Right cardiac atrium (tissue), 5 donors: ENCODE results near the gene CD4. TPM values are rescaled to one million over a fixed set of nuclear protein-coding genes. Genes with fewer than 3 reads are reported as not detected.

ENCODE experiments used
- polyA plus RNA-seq: library from polyadenylated mRNA; stranded (reverse); fragments of 200-250 nt; gene quantifications from one replicate; pipeline ENCODE4 v1.2.3, GENCODE V29; 2013
- total RNA-seq, 4 donors: library from RNA; stranded (reverse); fragmentation: NEBNext Ultra II Directional; extraction: Animal tissue kit (Norgen Biotek cat#: 25700); gene quantifications; one replicate each; pipeline ENCODE4 v1.2.1, GENCODE V29; 2021
- donor health status: healthy with polysubstance abuse.
- donor health status: DM: no; HTN: yes; CAD: no.
- donor health status: DM: no; HTN: no; CAD: no.
- donor health status: DM: no; HTN: yes; CAD: no; lungs with severe emphysema.
- donor health status: DM: yes; HTN: yes; CAD: no.

The CD4 gene
- total and polyA plus RNA-seq, 5 donors, result 2.5 to 15.4 (median 12.8) TPM

Other genes with a start within 250 kb of the CD4 start
- gene IFFO1, start 233.5 kb upstream of the CD4 start, total RNA-seq, result 10 to 100 TPM; 15.1 to 23.6 (median 19.1) TPM
- 15.7 TPM for gene IFFO1, start 233.5 kb upstream of the CD4 start, polyA plus RNA-seq
- gene NOP2, start 221.2 kb upstream of the CD4 start, total RNA-seq, result 10 to 100 TPM; 15.1 to 27.5 (median 16.5) TPM
- gene NOP2, start 221.2 kb upstream of the CD4 start, polyA plus RNA-seq, result 9.6 TPM
- gene CHD4, start 182.1 kb upstream of the CD4 start, total RNA-seq, result 100 to 1,000 TPM; 138 to 165 (median 153) TPM
- 142 TPM for gene CHD4, start 182.1 kb upstream of the CD4 start, polyA plus RNA-seq
- 1 to 10 TPM; 1.1 to 2.6 (median 2.0) TPM for gene LPAR5, start 153.6 kb upstream of the CD4 start, total RNA-seq
- gene LPAR5, start 153.6 kb upstream of the CD4 start, polyA plus RNA-seq, result 0.86 TPM
- 1 to 10 TPM; 1.0 to 2.1 (median 1.1) TPM for gene ACRBP, start 142.1 kb upstream of the CD4 start, total RNA-seq
- 0.50 TPM for gene ACRBP, start 142.1 kb upstream of the CD4 start, polyA plus RNA-seq
- 10 to 100 TPM; 18.3 to 31.2 (median 30.2) TPM for gene ING4, start 126.4 kb upstream of the CD4 start, total RNA-seq
- gene ING4, start 126.4 kb upstream of the CD4 start, polyA plus RNA-seq, result 27.0 TPM
- gene ZNF384, start 100.2 kb upstream of the CD4 start, total RNA-seq, result 10 to 100 TPM; 32.9 to 35.0 (median 33.8) TPM
- 23.5 TPM for gene ZNF384, start 100.2 kb upstream of the CD4 start, polyA plus RNA-seq
- under 1 TPM in 3 of 4 donors, not detected in 1; 0.29 to 0.99 (median 0.80) TPM for gene PIANP, start 88.7 kb upstream of the CD4 start, total RNA-seq
- 0.18 TPM for gene PIANP, start 88.7 kb upstream of the CD4 start, polyA plus RNA-seq
- 10 to 100 TPM; 60.3 to 71.0 (median 65.9) TPM for gene COPS7A, start 65.5 kb upstream of the CD4 start, total RNA-seq
- gene COPS7A, start 65.5 kb upstream of the CD4 start, polyA plus RNA-seq, result 71.8 TPM
- 100 to 1,000 TPM; 123 to 135 (median 130) TPM for gene MLF2, start 36.4 kb upstream of the CD4 start, total RNA-seq
- 146 TPM for gene MLF2, start 36.4 kb upstream of the CD4 start, polyA plus RNA-seq
- 100 to 1,000 TPM; 116 to 161 (median 149) TPM for gene PTMS, start 23.2 kb upstream of the CD4 start, total RNA-seq
- gene PTMS, start 23.2 kb upstream of the CD4 start, polyA plus RNA-seq, result 244 TPM
- 1 to 10 TPM in 2 of 4 donors, under 1 TPM in 2; 0.28 to 1.1 (median 0.76) TPM for gene LAG3, start 17.0 kb upstream of the CD4 start, total RNA-seq
- 0.57 TPM for gene LAG3, start 17.0 kb upstream of the CD4 start, polyA plus RNA-seq
- 10 to 100 TPM in 1 of 4 donors, 1 to 10 TPM in 3; 6.8 to 10.9 (median 8.3) TPM for gene GPR162, start 32.3 kb downstream of the CD4 start, total RNA-seq
- 6.8 TPM for gene GPR162, start 32.3 kb downstream of the CD4 start, polyA plus RNA-seq
- gene P3H3, start 38.9 kb downstream of the CD4 start, total RNA-seq, result 10 to 100 TPM; 15.8 to 25.6 (median 21.1) TPM
- 17.7 TPM for gene P3H3, start 38.9 kb downstream of the CD4 start, polyA plus RNA-seq
- gene GNB3, start 51.4 kb downstream of the CD4 start, total RNA-seq, result 1 to 10 TPM; 2.9 to 7.8 (median 4.0) TPM
- 3.1 TPM for gene GNB3, start 51.4 kb downstream of the CD4 start, polyA plus RNA-seq
- gene CDCA3, start 61.8 kb downstream of the CD4 start, total RNA-seq, result 1 to 10 TPM in 3 of 4 donors, not detected in 1; 1.2 to 1.8 (median 1.2) TPM
- 0.50 TPM for gene CDCA3, start 61.8 kb downstream of the CD4 start, polyA plus RNA-seq
- 10 to 100 TPM; 59.2 to 74.6 (median 71.0) TPM for gene USP5, start 62.6 kb downstream of the CD4 start, total RNA-seq
- gene USP5, start 62.6 kb downstream of the CD4 start, polyA plus RNA-seq, result 29.4 TPM
- gene TPI1, start 78.0 kb downstream of the CD4 start, total RNA-seq, result 100 to 1,000 TPM; 707 to 793 (median 721) TPM
- 872 TPM for gene TPI1, start 78.0 kb downstream of the CD4 start, polyA plus RNA-seq
- gene SPSB2, start 83.8 kb downstream of the CD4 start, total RNA-seq, result 1 to 10 TPM; 2.5 to 4.2 (median 3.5) TPM
- gene SPSB2, start 83.8 kb downstream of the CD4 start, polyA plus RNA-seq, result 4.6 TPM
- gene LRRC23, start 115.3 kb downstream of the CD4 start, total RNA-seq, result 10 to 100 TPM; 11.4 to 13.9 (median 12.1) TPM
- gene LRRC23, start 115.3 kb downstream of the CD4 start, polyA plus RNA-seq, result 15.0 TPM
- 10 to 100 TPM; 29.6 to 42.1 (median 35.8) TPM for gene ENO2, start 125.1 kb downstream of the CD4 start, total RNA-seq
- gene ENO2, start 125.1 kb downstream of the CD4 start, polyA plus RNA-seq, result 17.8 TPM
- gene ATN1, start 138.4 kb downstream of the CD4 start, total RNA-seq, result 10 to 100 TPM; 85.3 to 89.3 (median 88.6) TPM
- 70.1 TPM for gene ATN1, start 138.4 kb downstream of the CD4 start, polyA plus RNA-seq
- not detected for gene RNU7-1, start 154.3 kb downstream of the CD4 start, total RNA-seq
- not detected for gene RNU7-1, start 154.3 kb downstream of the CD4 start, polyA plus RNA-seq
- gene C12orf57, start 154.5 kb downstream of the CD4 start, total RNA-seq, result 100 to 1,000 TPM; 262 to 339 (median 272) TPM
- gene C12orf57, start 154.5 kb downstream of the CD4 start, polyA plus RNA-seq, result 441 TPM
- gene PTPN6, start 161.8 kb downstream of the CD4 start, total RNA-seq, result 10 to 100 TPM in 2 of 4 donors, 1 to 10 TPM in 2; 7.7 to 12.1 (median 9.3) TPM
- 5.9 TPM for gene PTPN6, start 161.8 kb downstream of the CD4 start, polyA plus RNA-seq
- 100 to 1,000 TPM; 137 to 159 (median 142) TPM for gene PHB2, start 181.1 kb downstream of the CD4 start, total RNA-seq
- gene PHB2, start 181.1 kb downstream of the CD4 start, polyA plus RNA-seq, result 127 TPM
- 10 to 100 TPM; 33.7 to 40.2 (median 38.1) TPM for gene EMG1, start 181.4 kb downstream of the CD4 start, total RNA-seq
- 26.0 TPM for gene EMG1, start 181.4 kb downstream of the CD4 start, polyA plus RNA-seq
- 10 to 100 TPM; 14.0 to 22.2 (median 19.2) TPM for gene LPCAT3, start 228.9 kb downstream of the CD4 start, total RNA-seq
- gene LPCAT3, start 228.9 kb downstream of the CD4 start, polyA plus RNA-seq, result 17.8 TPM